ENCODE data around the gene ERCC2.

Gene ERCC2

GRCh38 chr19:45395821-45396617 lies 25.6 kb upstream of the ERCC2 start:
- peak overlapping the region; percentile 10 for H3K9ac ChIP-seq (ENCODE audit: insufficient read length, low read depth)
- H3K36me3 ChIP-seq (ENCODE audit: insufficient read depth, insufficient read length, low read length) = peaks cover 38% of the 10 kb centered on the region
- H3K4me3 ChIP-seq (ENCODE audit: insufficient read length, low read depth) = no peak overlapping the region
- H3K27me3 ChIP-seq (ENCODE audit: insufficient read depth, insufficient read length) = no peaks in the 10 kb centered on the region
- H3K4me1 ChIP-seq (ENCODE audit: insufficient read depth, insufficient read length) = peaks cover 11% of the 10 kb centered on the region
- no peak for DNase-seq (ENCODE audit: low read depth, low spot score)
- TF ChIP-seq SUZ12 (IDR thresholded peaks at IDR 0.05; ENCODE audit: extremely low read depth, insufficient read depth, insufficient read length) (no peak), YY1 (IDR thresholded peaks at IDR 0.05; ENCODE audit: insufficient read depth, insufficient read length) (no peak), ZNF274 (IDR thresholded peaks at IDR 0.05; ENCODE audit: low read depth, low read length) (no peak)
- no peaks in the 10 kb centered on the region for H3K9me3 ChIP-seq (ENCODE audit: insufficient read depth, low read length)

DNA sequence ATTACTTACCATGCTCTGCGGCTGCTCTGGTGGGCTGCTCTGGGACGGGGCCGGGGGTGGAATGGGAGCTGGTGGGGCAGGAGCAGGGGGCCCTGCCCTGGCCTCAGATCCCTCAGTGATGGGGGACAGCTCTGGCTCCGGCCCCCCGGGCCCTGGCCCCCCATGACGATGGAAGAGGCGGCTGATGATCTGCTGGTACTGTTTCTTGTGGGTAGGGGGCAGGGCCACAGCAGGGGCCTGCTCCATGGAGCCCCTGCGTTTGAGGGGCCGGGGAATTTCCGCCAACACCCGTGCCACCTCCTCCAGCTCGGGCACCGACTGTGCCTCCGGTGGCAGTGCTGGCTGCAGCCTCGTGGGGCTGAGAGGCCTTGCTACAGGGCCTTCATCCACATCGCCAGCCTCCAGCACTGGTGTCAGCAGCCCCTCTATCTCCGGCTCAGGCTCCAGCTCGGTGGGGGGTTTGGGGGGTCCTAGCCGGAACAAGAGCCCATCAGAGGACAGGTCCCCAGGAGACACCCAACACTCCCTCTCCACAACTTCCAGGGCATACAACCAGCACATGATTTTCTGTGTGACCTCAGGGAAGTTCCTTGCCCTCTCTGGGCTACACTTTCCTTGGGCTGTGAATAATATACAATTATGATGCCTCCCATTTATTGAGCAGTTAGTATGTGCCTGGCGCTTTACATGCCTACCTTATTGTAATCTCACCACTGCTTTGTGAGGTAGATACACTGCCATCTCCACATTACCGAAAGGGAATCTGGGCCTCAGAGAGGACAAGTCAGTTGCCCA lies 21.7 kb upstream of the ERCC2 start:
- Histone ChIP-seq H3K4me1 (ENCODE audit: insufficient read depth, insufficient read length) (peaks cover 6% of the 10 kb centered on the region), H3K27me3 (ENCODE audit: insufficient read depth, insufficient read length) (no peaks in the 10 kb centered on the region), H3K4me3 (ENCODE audit: insufficient read length, low read depth) (no peak overlapping the region), H3K9me3 (ENCODE audit: insufficient read depth, low read length) (no peaks in the 10 kb centered on the region), H3K36me3 (ENCODE audit: insufficient read depth, insufficient read length, low read length) (peaks cover 29% of the 10 kb centered on the region), H3K9ac (ENCODE audit: insufficient read length, low read depth) (no peak overlapping the region)
- TF ChIP-seq SUZ12 (IDR thresholded peaks at IDR 0.05; ENCODE audit: extremely low read depth, insufficient read depth, insufficient read length) = no peak
- no peak for TF ChIP-seq YY1 (IDR thresholded peaks at IDR 0.05; ENCODE audit: insufficient read depth, insufficient read length)
- TF ChIP-seq ZNF274 (IDR thresholded peaks at IDR 0.05; ENCODE audit: low read depth, low read length) = no peak
- no peak for DNase-seq (ENCODE audit: low read depth, low spot score)

GRCh38 chr19:45391346-45391745 lies 21.0 kb upstream of the ERCC2 start:
- no peak overlapping the region for H3K4me3 ChIP-seq (ENCODE audit: insufficient read length, low read depth)
- TF ChIP-seq SUZ12 (IDR thresholded peaks at IDR 0.05; ENCODE audit: extremely low read depth, insufficient read depth, insufficient read length) = no peak
- no peak for TF ChIP-seq ZNF274 (IDR thresholded peaks at IDR 0.05; ENCODE audit: low read depth, low read length)
- TF ChIP-seq YY1 (IDR thresholded peaks at IDR 0.05; ENCODE audit: insufficient read depth, insufficient read length) = no peak
- H3K9me3 ChIP-seq (ENCODE audit: insufficient read depth, low read length) = no peaks in the 10 kb centered on the region
- no peak for DNase-seq (ENCODE audit: low read depth, low spot score)
- H3K27me3 ChIP-seq (ENCODE audit: insufficient read depth, insufficient read length) = peaks cover under 1% of the 10 kb centered on the region
- peaks cover 6% of the 10 kb centered on the region for H3K4me1 ChIP-seq (ENCODE audit: insufficient read depth, insufficient read length)
- no peak overlapping the region for H3K9ac ChIP-seq (ENCODE audit: insufficient read length, low read depth)
- peaks cover 29% of the 10 kb centered on the region for H3K36me3 ChIP-seq (ENCODE audit: insufficient read depth, insufficient read length, low read length)

- TF ChIP-seq YY1 (IDR thresholded peaks at IDR 0.05; ENCODE audit: insufficient read depth, insufficient read length) (no peak), SUZ12 (IDR thresholded peaks at IDR 0.05; ENCODE audit: extremely low read depth, insufficient read depth, insufficient read length) (no peak), ZNF274 (IDR thresholded peaks at IDR 0.05; ENCODE audit: low read depth, low read length) (no peak)
Measured at GRCh38 chr19:45385392-45386221, 15.2 kb upstream of the ERCC2 start.

GRCh38 chr19:45382426-45382825 lies 12.1 kb upstream of the ERCC2 start:
- no peak for TF ChIP-seq ZNF274 (IDR thresholded peaks at IDR 0.05; ENCODE audit: low read depth, low read length)
- no peak for TF ChIP-seq YY1 (IDR thresholded peaks at IDR 0.05; ENCODE audit: insufficient read depth, insufficient read length)
- no peak for TF ChIP-seq SUZ12 (IDR thresholded peaks at IDR 0.05; ENCODE audit: extremely low read depth, insufficient read depth, insufficient read length)
- Histone ChIP-seq H3K36me3 (ENCODE audit: insufficient read depth, insufficient read length, low read length) (peaks cover 8% of the 10 kb centered on the region), H3K4me1 (ENCODE audit: insufficient read depth, insufficient read length) (no peaks in the 10 kb centered on the region), H3K9me3 (ENCODE audit: insufficient read depth, low read length) (no peaks in the 10 kb centered on the region), H3K9ac (ENCODE audit: insufficient read length, low read depth) (no peak overlapping the region), H3K4me3 (ENCODE audit: insufficient read length, low read depth) (no peak overlapping the region), H3K27me3 (ENCODE audit: insufficient read depth, insufficient read length) (peaks cover 17% of the 10 kb centered on the region)
- no peak for DNase-seq (ENCODE audit: low read depth, low spot score)

More at GRCh38 chr19:45385392-45386221, 15.2 kb upstream of the ERCC2 start:
- DNase-seq (ENCODE audit: low read depth, low spot score) = no peak
- H3K4me3 ChIP-seq (ENCODE audit: insufficient read length, low read depth) = no peak overlapping the region
- no peaks in the 10 kb centered on the region for H3K4me1 ChIP-seq (ENCODE audit: insufficient read depth, insufficient read length)
- no peaks in the 10 kb centered on the region for H3K9me3 ChIP-seq (ENCODE audit: insufficient read depth, low read length)
- H3K9ac ChIP-seq (ENCODE audit: insufficient read length, low read depth) = peak overlapping the region; percentile 8
- H3K36me3 ChIP-seq (ENCODE audit: insufficient read depth, insufficient read length, low read length) = peaks cover 11% of the 10 kb centered on the region
- H3K27me3 ChIP-seq (ENCODE audit: insufficient read depth, insufficient read length) = peaks cover 17% of the 10 kb centered on the region

DNA sequence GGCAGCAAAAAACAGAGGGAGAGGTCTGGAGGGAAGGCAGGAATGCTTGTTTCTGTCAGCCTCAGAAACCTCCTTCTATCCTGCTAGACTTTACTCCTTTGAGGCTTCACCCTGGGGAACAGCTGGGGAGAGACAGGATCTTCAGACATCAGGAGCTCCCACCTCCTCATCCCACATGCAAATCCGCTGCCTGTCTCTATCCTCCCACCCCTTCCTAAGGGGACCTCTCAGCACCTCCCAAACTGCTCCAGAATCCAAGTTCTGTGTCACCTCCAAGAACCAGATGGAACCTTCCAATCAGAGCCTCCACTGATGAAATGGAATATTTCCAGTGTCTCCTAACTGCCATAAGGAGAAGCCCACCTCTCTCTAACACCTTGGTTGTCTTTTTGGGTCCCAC lies 9.7 kb upstream of the ERCC2 start:
- H3K4me1 ChIP-seq (ENCODE audit: insufficient read depth, insufficient read length) = no peaks in the 10 kb centered on the region
- peaks cover 5% of the 10 kb centered on the region for H3K27me3 ChIP-seq (ENCODE audit: insufficient read depth, insufficient read length)
- no peaks in the 10 kb centered on the region for H3K9me3 ChIP-seq (ENCODE audit: insufficient read depth, low read length)
- no peak overlapping the region for H3K9ac ChIP-seq (ENCODE audit: insufficient read length, low read depth)
- TF ChIP-seq ZNF274 (IDR thresholded peaks at IDR 0.05; ENCODE audit: low read depth, low read length) (no peak), YY1 (IDR thresholded peaks at IDR 0.05; ENCODE audit: insufficient read depth, insufficient read length) (no peak), SUZ12 (IDR thresholded peaks at IDR 0.05; ENCODE audit: extremely low read depth, insufficient read depth, insufficient read length) (no peak)
- DNase-seq (ENCODE audit: low read depth, low spot score) = no peak
- H3K36me3 ChIP-seq (ENCODE audit: insufficient read depth, insufficient read length, low read length) = peaks cover 7% of the 10 kb centered on the region
- no peak overlapping the region for H3K4me3 ChIP-seq (ENCODE audit: insufficient read length, low read depth)
